ENCODE results near the gene SIK3.

The SIK3 gene

GRCh38 chr11:117005758-117006157 lies 92.5 kb downstream of the SIK3 start:
- H3K36me3 ChIP-seq = no peaks in the 10 kb centered on the region
- peaks cover 0 to 26% (median 10%) of the 10 kb centered on the region in 4 donors for H3K4me1 ChIP-seq
- DNase-seq = no peak
- intact Hi-C loops (cut with DNase I; ENCODE audit: low total_unique reads) = no loop called here
- TF ChIP-seq, protein P1, sequence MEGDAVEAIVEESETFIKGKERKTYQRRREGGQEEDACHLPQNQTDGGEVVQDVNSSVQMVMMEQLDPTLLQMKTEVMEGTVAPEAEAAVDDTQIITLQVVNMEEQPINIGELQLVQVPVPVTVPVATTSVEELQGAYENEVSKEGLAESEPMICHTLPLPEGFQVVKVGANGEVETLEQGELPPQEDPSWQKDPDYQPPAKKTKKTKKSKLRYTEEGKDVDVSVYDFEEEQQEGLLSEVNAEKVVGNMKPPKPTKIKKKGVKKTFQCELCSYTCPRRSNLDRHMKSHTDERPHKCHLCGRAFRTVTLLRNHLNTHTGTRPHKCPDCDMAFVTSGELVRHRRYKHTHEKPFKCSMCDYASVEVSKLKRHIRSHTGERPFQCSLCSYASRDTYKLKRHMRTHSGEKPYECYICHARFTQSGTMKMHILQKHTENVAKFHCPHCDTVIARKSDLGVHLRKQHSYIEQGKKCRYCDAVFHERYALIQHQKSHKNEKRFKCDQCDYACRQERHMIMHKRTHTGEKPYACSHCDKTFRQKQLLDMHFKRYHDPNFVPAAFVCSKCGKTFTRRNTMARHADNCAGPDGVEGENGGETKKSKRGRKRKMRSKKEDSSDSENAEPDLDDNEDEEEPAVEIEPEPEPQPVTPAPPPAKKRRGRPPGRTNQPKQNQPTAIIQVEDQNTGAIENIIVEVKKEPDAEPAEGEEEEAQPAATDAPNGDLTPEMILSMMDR (IDR thresholded peaks at IDR 0.05) = no peak
- no peak overlapping the region for H3K4me3 ChIP-seq
- H3K27me3 ChIP-seq = no peaks in the 10 kb centered on the region
- H3K9me3 ChIP-seq = no peaks in the 10 kb centered on the region
- H3K27ac ChIP-seq = no peak overlapping the region

DNA sequence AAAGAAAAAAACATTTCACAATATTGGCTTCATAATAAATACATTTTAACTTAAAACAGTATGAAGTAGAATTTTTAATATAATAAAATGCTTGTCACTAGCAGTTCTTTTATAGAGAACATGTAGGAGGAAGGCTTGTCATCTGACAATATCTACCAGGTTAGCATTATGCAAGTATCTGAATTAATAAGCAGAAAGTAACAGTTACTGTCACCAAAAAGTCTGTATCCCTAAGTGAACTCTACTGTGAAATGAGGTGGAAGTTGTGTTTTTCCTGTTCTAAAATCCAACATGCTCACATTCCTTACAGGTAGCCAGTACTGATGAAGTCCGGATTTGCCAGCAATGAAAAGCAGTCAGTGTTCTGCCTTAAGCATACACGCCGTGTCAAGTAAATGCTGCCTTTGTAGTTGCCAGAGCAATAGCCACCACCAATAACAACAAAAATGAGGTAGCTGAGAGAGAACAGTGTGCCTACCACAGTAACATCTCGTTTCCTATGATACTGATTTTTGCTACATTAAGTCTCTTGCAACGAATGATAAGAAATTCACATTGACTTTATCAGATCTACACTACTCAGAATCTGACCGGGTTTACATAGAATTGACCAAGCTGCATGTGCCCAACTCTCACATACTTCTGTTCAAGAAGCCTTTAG lies 95.5 kb downstream of the SIK3 start:
- H3K27ac ChIP-seq = no peak overlapping the region
- DNase-seq = no peak
- intact Hi-C loops (cut with DNase I; ENCODE audit: low total_unique reads) = no loop called here
- no peaks in the 10 kb centered on the region for H3K27me3 ChIP-seq
- no peaks in the 10 kb centered on the region for H3K36me3 ChIP-seq
- no peak overlapping the region for H3K4me3 ChIP-seq
- TF ChIP-seq, protein P1 (IDR thresholded peaks at IDR 0.05) = no peak
- H3K4me1 ChIP-seq = peaks cover 0 to 17% (median 11%) of the 10 kb centered on the region in 4 donors
- H3K9me3 ChIP-seq = no peaks in the 10 kb centered on the region

- H3K27me3 ChIP-seq = no peaks in the 10 kb centered on the region
- no peaks in the 10 kb centered on the region for H3K9me3 ChIP-seq
- H3K4me3 ChIP-seq = no peak overlapping the region
- H3K27ac ChIP-seq = no peak overlapping the region
- H3K36me3 ChIP-seq = no peaks in the 10 kb centered on the region
- peaks cover 0 to 11% (median 7%) of the 10 kb centered on the region in 4 donors for H3K4me1 ChIP-seq
- DNase-seq = no peak
- TF ChIP-seq, protein P1 (IDR thresholded peaks at IDR 0.05) = no peak
- intact Hi-C loops (cut with DNase I; ENCODE audit: low total_unique reads) = no loop called here
Measured at GRCh38 chr11:117000014-117000737, 98.1 kb downstream of the SIK3 start.

DNA sequence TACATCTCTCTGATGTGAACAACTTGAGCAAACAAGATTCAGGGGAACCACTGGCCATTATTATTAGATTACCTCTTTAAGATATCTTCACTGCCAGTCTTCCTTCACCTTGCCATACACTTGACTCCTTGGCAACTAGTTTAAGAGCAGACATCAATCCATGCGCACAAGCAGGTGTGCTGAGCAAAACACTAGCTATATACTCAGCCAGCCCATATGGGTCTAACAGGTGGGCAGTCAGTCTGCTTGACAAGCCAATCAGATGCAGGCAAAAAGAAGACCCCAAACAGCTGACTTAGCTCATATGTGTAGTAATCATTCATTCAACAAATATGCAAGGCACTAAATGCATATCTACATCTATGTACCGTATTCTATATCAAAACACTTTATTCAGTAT lies 101.2 kb downstream of the SIK3 start:
- intact Hi-C loops (cut with DNase I; ENCODE audit: low total_unique reads) = loop anchor here (10.0 kb wide), 1 partner anchor 98 kb away; the partner anchor contains the start of gene SIK3
- Histone ChIP-seq H3K4me1 (peaks cover 0 to 32% (median 18%) of the 10 kb centered on the region in 4 donors), H3K27me3 (no peaks in the 10 kb centered on the region), H3K4me3 (no peak overlapping the region), H3K9me3 (no peaks in the 10 kb centered on the region), H3K36me3 (no peaks in the 10 kb centered on the region), H3K27ac (no peak overlapping the region)
- TF ChIP-seq, protein P1 (IDR thresholded peaks at IDR 0.05) = no peak
- DNase-seq = no peak

DNA sequence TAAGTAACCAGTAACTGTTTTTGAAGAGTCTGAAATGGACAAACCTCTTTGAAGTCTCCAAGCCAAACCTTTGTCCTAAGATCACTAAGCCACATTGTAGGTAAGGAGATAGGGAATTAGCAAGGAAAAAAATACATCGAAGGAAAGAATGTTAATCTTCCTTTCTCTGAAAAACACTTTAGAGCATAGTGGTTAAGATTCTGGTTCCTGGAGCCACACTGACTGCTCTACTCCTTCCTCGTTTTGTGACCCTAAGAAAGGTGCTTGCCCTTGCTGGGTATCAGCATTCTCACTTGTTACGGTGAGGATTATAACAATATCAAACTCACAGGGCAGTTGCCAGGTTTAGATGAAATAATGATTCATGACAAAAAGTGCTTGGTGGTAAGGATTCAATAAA lies 104.0 kb downstream of the SIK3 start:
- H3K4me3 ChIP-seq = no peak overlapping the region
- H3K36me3 ChIP-seq = no peaks in the 10 kb centered on the region
- intact Hi-C loops (cut with DNase I; ENCODE audit: low total_unique reads) = loop anchor here (10.0 kb wide), 1 partner anchor 101 kb away; the partner anchor contains the start of gene SIK3
- TF ChIP-seq, protein P1 (IDR thresholded peaks at IDR 0.05) = no peak
- no peak for DNase-seq
- H3K4me1 ChIP-seq = peaks cover 0 to 42% (median 23%) of the 10 kb centered on the region in 4 donors
- H3K27ac ChIP-seq = no peak overlapping the region
- H3K9me3 ChIP-seq = no peaks in the 10 kb centered on the region
- no peaks in the 10 kb centered on the region for H3K27me3 ChIP-seq
